Endothelial cell of umbilical vein (primary cell): Measurements from ENCODE around the gene NUS1. TPM values are rescaled to one million over a fixed set of nuclear protein-coding genes. Genes with fewer than 3 reads are reported as not detected.

Source experiments
- Bru-seq: library from RNA; stranded (reverse); fragments of 400-500 nt; gene quantifications from one replicate; lab custom pipeline; 2021; lab: Mats Ljungman, UMichigan
- BruChase-seq, 2 experiments: library from RNA; stranded (reverse); fragments of 400-500 nt; gene quantifications; one replicate each; lab custom pipeline; 2021; lab: Mats Ljungman, UMichigan
- BruUV-seq: library from RNA; stranded (reverse); fragments of 400-500 nt; replicated peaks from 2 replicates; lab custom pipeline; 2021; lab: Mats Ljungman, UMichigan
- CTCF ChIA-PET: fragments of 300-600, 350-600 bp; sonication (Branson Sonifier 250); formaldehyde crosslinking; loops from one replicate; lab custom pipeline; 2021; ENCODE audit warnings: antibody characterized with exemption, inconsistent platforms; lab: Charles Lee
- POLR2A ChIA-PET: fragments of 300-600, 350-600 bp; sonication (Branson Sonifier 250); formaldehyde crosslinking; loops from one replicate; lab custom pipeline; 2021; ENCODE audit warnings: antibody characterized with exemption, inconsistent platforms; lab: Charles Lee
- DNase-seq: peaks from one replicate; pipeline ENCODE4 v3.0.0-alpha.2; 2011; ENCODE audit warnings: low read depth, low spot score
- FAIRE-seq: peaks from 2 replicates; lab custom pipeline; 2011; peaks lifted over from hg19 to GRCh38; lab: Jason Lieb, UNC
- H2AFZ ChIP-seq: 2 replicates; pipeline ENCODE4 v1.6.0; 2012; ENCODE audit warnings: low read depth, low read length, control low read depth, inconsistent platforms
- H3K27ac ChIP-seq: 2 replicates; pipeline ENCODE4 v1.5.1; 2011; ENCODE audit warnings: low read depth, mild to moderate bottlenecking, control low read depth, low read length, moderate library complexity; ENCODE audit not compliant: insufficient read depth
- H3K27me3 ChIP-seq, 2 experiments: 2 replicates each; pipeline versions ENCODE4 v1.6.0 to v1.6.1; 2011; ENCODE audit warnings: low read length in 2 of 2, mixed read lengths in 1 of 2; ENCODE audit not compliant: control insufficient read depth in 2 of 2, insufficient read depth in 2 of 2
- H3K36me3 ChIP-seq, 2 experiments: 2 replicates in 1 of 2; 3 replicates in 1 of 2; pipeline ENCODE4 v1.5.1; 2011; ENCODE audit warnings: low read length in 2 of 2, mild to moderate bottlenecking in 1 of 2, moderate library complexity in 1 of 2; ENCODE audit not compliant: control insufficient read depth in 2 of 2, insufficient read depth in 2 of 2; ENCODE audit errors: extremely low read depth in 1 of 2
- H3K4me1 ChIP-seq: 3 replicates; pipeline ENCODE4 v1.5.1; 2011; ENCODE audit warnings: mild to moderate bottlenecking, low read length; ENCODE audit not compliant: control insufficient read depth, insufficient read depth; ENCODE audit errors: extremely low read depth
- H3K4me2 ChIP-seq: 2 replicates; pipeline ENCODE4 v1.6.1; 2011; ENCODE audit warnings: low read length, control low read depth, mixed read lengths; ENCODE audit not compliant: insufficient read depth
- H3K4me3 ChIP-seq, 3 experiments: fragments of 200-600 bp in 1 of 3; sonication (generic), shearing (Covaris generic) in 1 of 3; replicated peaks in 1 of 3; 2 replicates each; pipeline ENCODE4 v1.5.1; 2011 to 2016; ENCODE audit warnings: control low read depth in 3 of 3, low read length in 3 of 3, mild to moderate bottlenecking in 2 of 3, inconsistent platforms in 1 of 3, low read depth in 1 of 3, moderate library complexity in 1 of 3; ENCODE audit not compliant: insufficient read depth in 1 of 3
- H3K79me2 ChIP-seq: 2 replicates; pipeline ENCODE4 v1.6.0; 2012; ENCODE audit warnings: low read length, inconsistent platforms; ENCODE audit not compliant: control insufficient read depth, insufficient read depth
- H3K9ac ChIP-seq: replicated peaks from 2 replicates; pipeline ENCODE3; 2011; ENCODE audit warnings: low read length, control low read depth; ENCODE audit not compliant: insufficient read depth; ENCODE audit errors: extremely low read depth
- H3K9me1 ChIP-seq: replicated peaks from 3 replicates; pipeline ENCODE4 v1.6.0; 2011; ENCODE audit warnings: mild to moderate bottlenecking, low read length; ENCODE audit not compliant: control insufficient read depth, insufficient read depth; ENCODE audit errors: extremely low read depth
- H3K9me3 ChIP-seq: replicated peaks from 2 replicates; pipeline ENCODE4 v1.5.1; 2012; ENCODE audit warnings: low read length, inconsistent platforms; ENCODE audit not compliant: control insufficient read depth, insufficient read depth
- H4K20me1 ChIP-seq: replicated peaks from 2 replicates; pipeline ENCODE3; 2011; ENCODE audit warnings: mild to moderate bottlenecking, low read length; ENCODE audit not compliant: control insufficient read depth, insufficient read depth; ENCODE audit errors: extremely low read depth
- EZH2 ChIP-seq: IDR thresholded peaks from 2 replicates; pipeline ENCODE4 v1.6.1; 2012; ENCODE audit warnings: borderline replicate concordance, low read depth, mild to moderate bottlenecking, moderate library complexity, low read length, inconsistent platforms; ENCODE audit not compliant: severe bottlenecking
- FOS ChIP-seq: IDR thresholded peaks from 2 replicates; pipeline ENCODE4 v1.6.1; 2011; ENCODE audit warnings: mild to moderate bottlenecking, low read length, moderate library complexity, borderline replicate concordance; ENCODE audit not compliant: insufficient read depth
- GATA2 ChIP-seq: IDR thresholded peaks from 2 replicates; pipeline ENCODE4 v1.7.0; 2011; ENCODE audit warnings: low read depth, mild to moderate bottlenecking, moderate library complexity, mixed read lengths, low read length; ENCODE audit not compliant: insufficient read length, insufficient read depth
- JUN ChIP-seq: IDR thresholded peaks from 2 replicates; pipeline ENCODE4 v1.6.1; 2011; ENCODE audit warnings: borderline replicate concordance, low read depth; ENCODE audit not compliant: insufficient read length, insufficient read depth
- MYC ChIP-seq: IDR thresholded peaks from one replicate; pipeline ENCODE4 v1.6.1; 2011; ENCODE audit warnings: mild to moderate bottlenecking, low read depth, low read length
- POLR2A ChIP-seq: IDR thresholded peaks from 2 replicates; pipeline ENCODE4 v1.6.1; 2012; ENCODE audit warnings: low read depth, mild to moderate bottlenecking, control low read depth, low read length
- POLR2AphosphoS5 ChIP-seq: IDR thresholded peaks from 2 replicates; pipeline ENCODE4 v1.6.1; 2012; ENCODE audit warnings: low read depth, mild to moderate bottlenecking, control low read depth, low read length, moderate library complexity; ENCODE audit not compliant: insufficient read depth
- dilution Hi-C: fragments of 300-500 bp; cut with MboI; formaldehyde crosslinking; loops from one replicate; pipeline ENCODE4 v1.15.0; 2019; ENCODE audit warnings: low sequenced_read_pairs; ENCODE audit not compliant: extremely low pct_ligation_motif_present
- intact Hi-C: fragments of 100-400 bp; cut with micrococcal nuclease; formaldehyde crosslinking; loops from one replicate; pipeline ENCODE4 v1.10.0; 2022
- long read RNA-seq: library from polyadenylated mRNA; stranded (forward); transcript quantifications from one replicate; pipeline ENCODE4 v2.0.0, GENCODE V29; 2021
- polyA minus RNA-seq, 3 experiments: library from RNA; depleted of rRNA, polyadenylated mRNA; stranded (reverse); fragments of >200 nt; gene quantifications; 1 replicate in 1 of 3; 2 replicates in 2 of 3; pipeline ENCODE4 v1.2.3, GENCODE V29; 2011
- polyA plus RNA-seq, 4 experiments: library from polyadenylated mRNA; depleted of rRNA in 3 of 4; stranded (reverse) in 3 of 4; unstranded in 1 of 4; fragments of >200 nt; gene quantifications; 2 replicates each; pipeline versions ENCODE4 v1.2.1 to v1.2.3, GENCODE V29; 2011 to 2012; ENCODE audit warnings: missing spikeins in 1 of 4
- total RNA-seq: library from RNA; stranded (reverse); gene quantifications from 2 replicates; pipeline ENCODE4 v1.2.3, GENCODE V29; 2021
- TF ChIP-seq, protein P1 (sequence below), 2 donors: IDR thresholded peaks; 1 replicate in 1 of 2; 2 replicates in 1 of 2; pipeline ENCODE4 v1.5.1; 2011; ENCODE audit warnings: low read length in 2 of 2, mild to moderate bottlenecking in 2 of 2, moderate library complexity in 2 of 2, control low read depth in 1 of 2, inconsistent platforms in 1 of 2, low read depth in 1 of 2; ENCODE audit not compliant: insufficient read depth in 1 of 2; ENCODE audit errors: extremely low read depth in 1 of 2
- TF ChIP-seq, protein P2 (sequence below): IDR thresholded peaks from 2 replicates; pipeline ENCODE4 v1.6.1; 2011; ENCODE audit not compliant: insufficient read depth, insufficient read length

Gene NUS1
- total RNA-seq (33.4 and 34.3 TPM in 2 replicates), polyA plus RNA-seq (8.2 and 9.5 TPM in 2 replicates), polyA minus RNA-seq (12.9 and 16.8 TPM in 2 replicates), Bru-seq, nascent RNA (percentile 93 among the genes with signal in this experiment), BruChase-seq, experiment 1, labeled RNA remaining after a 6-hour chase (percentile 92 among the genes with signal in this experiment), BruChase-seq, experiment 2, labeled RNA remaining after a 2-hour chase (percentile 90 among the genes with signal in this experiment)
- polyA plus RNA-seq (2011; cell fraction: cytosol; rRNA removed), result 12.7 and 12.9 TPM in 2 replicates
- polyA plus RNA-seq (2011; cell fraction: nucleus; rRNA removed), result 8.9 and 11.7 TPM in 2 replicates
- 19.2 and 28.5 TPM in 2 replicates for polyA plus RNA-seq (2012)
- polyA minus RNA-seq (2011; cell fraction: cytosol; rRNA and poly(A)+ RNA removed), result 11.2 TPM
- polyA minus RNA-seq (2011; cell fraction: nucleus; rRNA and poly(A)+ RNA removed), result 9.9 and 13.0 TPM in 2 replicates
- long read RNA-seq, full-length matches to known transcripts, result 9 of 25 reads
- long read RNA-seq, partial matches to known transcripts, result 9 of 25 reads
- long read RNA-seq, other reads (novel, unspliced or antisense), result 7 of 25 reads

DNA sequence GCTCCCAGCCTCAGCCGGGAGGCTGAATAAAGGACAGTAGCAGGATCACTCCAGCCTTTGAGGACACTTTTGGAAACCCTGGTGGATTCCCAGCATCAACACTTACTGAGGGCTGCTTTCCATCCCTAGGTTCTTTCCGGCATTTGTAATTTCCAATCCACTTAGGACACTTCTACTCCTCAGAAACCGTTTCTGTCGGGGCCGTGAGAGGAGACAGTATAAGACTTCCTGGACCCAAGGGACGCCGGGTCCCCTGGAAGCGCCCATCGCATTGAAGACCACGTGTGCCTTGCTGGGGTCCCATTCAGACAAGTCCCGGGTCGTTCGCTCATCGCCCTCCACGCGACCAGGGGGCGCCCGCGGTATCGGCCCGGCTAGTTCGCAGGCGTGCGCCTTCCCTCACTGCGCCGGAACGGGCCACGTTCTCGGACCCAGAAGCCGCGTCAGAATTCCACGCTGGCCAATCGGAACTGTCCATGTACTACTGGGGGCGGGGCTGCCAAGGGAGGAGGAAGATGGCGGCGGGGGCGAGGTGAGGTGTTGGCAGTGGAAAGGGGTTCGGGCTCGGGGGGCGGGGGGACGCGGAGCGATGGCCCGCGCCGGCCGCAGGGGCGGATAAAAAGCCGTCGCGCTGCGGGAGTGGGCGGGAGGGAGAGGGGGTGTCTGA lies at the start of gene NUS1:
NUS1 (plus strand) TSS at position 479 of the 667 bp plus-strand sequence. CDS start 202 bp downstream, outside the sequence.
- CTCF ChIA-PET, result no interaction called here
- no peaks in the 10 kb centered on the region for H3K9me3 ChIP-seq
- intact Hi-C loops, result loop anchor here (1.0 to 5.0 kb wide), 4 partner anchors 73 to 328 kb away; partner anchors contain the start of gene GOPC

More for the DNA sequence above, at the start of gene NUS1:
- TF ChIP-seq POLR2AphosphoS5, result no peak
- TF ChIP-seq JUN, result no peak
- TF ChIP-seq EZH2, result no peak
- TF ChIP-seq FOS, result no peak
- TF ChIP-seq, protein P1, sequence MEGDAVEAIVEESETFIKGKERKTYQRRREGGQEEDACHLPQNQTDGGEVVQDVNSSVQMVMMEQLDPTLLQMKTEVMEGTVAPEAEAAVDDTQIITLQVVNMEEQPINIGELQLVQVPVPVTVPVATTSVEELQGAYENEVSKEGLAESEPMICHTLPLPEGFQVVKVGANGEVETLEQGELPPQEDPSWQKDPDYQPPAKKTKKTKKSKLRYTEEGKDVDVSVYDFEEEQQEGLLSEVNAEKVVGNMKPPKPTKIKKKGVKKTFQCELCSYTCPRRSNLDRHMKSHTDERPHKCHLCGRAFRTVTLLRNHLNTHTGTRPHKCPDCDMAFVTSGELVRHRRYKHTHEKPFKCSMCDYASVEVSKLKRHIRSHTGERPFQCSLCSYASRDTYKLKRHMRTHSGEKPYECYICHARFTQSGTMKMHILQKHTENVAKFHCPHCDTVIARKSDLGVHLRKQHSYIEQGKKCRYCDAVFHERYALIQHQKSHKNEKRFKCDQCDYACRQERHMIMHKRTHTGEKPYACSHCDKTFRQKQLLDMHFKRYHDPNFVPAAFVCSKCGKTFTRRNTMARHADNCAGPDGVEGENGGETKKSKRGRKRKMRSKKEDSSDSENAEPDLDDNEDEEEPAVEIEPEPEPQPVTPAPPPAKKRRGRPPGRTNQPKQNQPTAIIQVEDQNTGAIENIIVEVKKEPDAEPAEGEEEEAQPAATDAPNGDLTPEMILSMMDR (IDR thresholded peaks at IDR 0.05; ENCODE audit: extremely low read depth in 1 of 2, insufficient read depth in 1 of 2, low read depth in 1 of 2, low read length in 2 of 2), result peak; percentile 86 to 88
- TF ChIP-seq, protein P2, sequence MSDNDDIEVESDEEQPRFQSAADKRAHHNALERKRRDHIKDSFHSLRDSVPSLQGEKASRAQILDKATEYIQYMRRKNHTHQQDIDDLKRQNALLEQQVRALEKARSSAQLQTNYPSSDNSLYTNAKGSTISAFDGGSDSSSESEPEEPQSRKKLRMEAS, result peak; percentile 91
- no peak for TF ChIP-seq GATA2
- no peak for TF ChIP-seq POLR2A
- no peak for TF ChIP-seq MYC
- Histone ChIP-seq H3K27me3 (no peaks in the 10 kb centered on the region), H3K4me1 (peaks cover 21% of the 10 kb centered on the region), H3K9me1 (no peaks in the 10 kb centered on the region), H3K4me2 (peak within 1 kb of the TSS; percentile 90), H3K9ac (peak within 1 kb of the TSS; percentile 52), H3K79me2 (peaks cover 45% of the 10 kb centered on the region), H2AFZ (peak within 1 kb of the TSS; percentile 92), H3K27ac (peak within 1 kb of the TSS; percentile 52), H3K36me3 (no peaks in the 10 kb centered on the region), H3K4me3 (peak within 1 kb of the TSS; percentile 33 to 82 (median 75)), H4K20me1 (peaks cover 6% of the 10 kb centered on the region)
- DNase-seq, result peak; percentile 97
- peak; percentile 94 for FAIRE-seq
- POLR2A ChIA-PET, result no interaction called here
- no TSS peak for BruUV-seq
- dilution Hi-C loops, result no loop called here
